B cell (primary cell): ENCODE data around the gene ZNF143. TPM values are rescaled to one million over a fixed set of nuclear protein-coding genes. Genes with fewer than 3 reads are reported as not detected.

Experiments used
- ATAC-seq: fragments of 200-7000 bp; cut with Tn5 transposase; one replicate; pipeline ENCODE4 v1.10.0; 2021; ENCODE audit warnings: low read depth, mild to moderate bottlenecking, moderate number of reproducible peaks, moderate library complexity
- CTCF ChIA-PET: fragments of 350-600 bp; sonication (Branson Sonifier 250); formaldehyde crosslinking; loops from one replicate; lab custom pipeline; 2021; ENCODE audit warnings: antibody characterized with exemption, inconsistent platforms; lab: Charles Lee
- POLR2A ChIA-PET: fragments of 350-600 bp; sonication (Branson Sonifier 250); formaldehyde crosslinking; loops from one replicate; lab custom pipeline; 2021; ENCODE audit warnings: antibody characterized with exemption; lab: Charles Lee
- DNase-seq: peaks from one replicate; pipeline ENCODE4 v3.0.0; 2013
- H2AFZ ChIP-seq: 2 replicates; pipeline ENCODE4 v1.6.1; 2012; ENCODE audit warnings: mild to moderate bottlenecking, low read depth, low read length; ENCODE audit not compliant: insufficient read depth, poor library complexity, severe bottlenecking
- H3K27ac ChIP-seq, 2 donors: 1 replicate in 1 of 2; 2 replicates in 1 of 2; pipeline ENCODE4 v1.5.1; 2012 to 2013; ENCODE audit warnings: low read length in 2 of 2, mild to moderate bottlenecking in 2 of 2, moderate library complexity in 1 of 2
- H3K27me3 ChIP-seq, 4 experiments: fragments of 200-600 bp in 1 of 4; sonication (generic) in 1 of 4; replicated peaks in 1 of 4; 1 replicate in 2 of 4; 2 replicates in 2 of 4; pipeline versions ENCODE4 v1.6.1 to v1.7.0; 2013 to 2016; ENCODE audit warnings: low read length in 3 of 4, mild to moderate bottlenecking in 2 of 4, mixed read lengths in 1 of 4, moderate library complexity in 1 of 4; ENCODE audit not compliant: insufficient read depth in 4 of 4, control insufficient read depth in 3 of 4; ENCODE audit errors: control extremely low read depth in 1 of 4
- H3K36me3 ChIP-seq, 2 experiments: replicated peaks in 1 of 2; 1 replicate in 1 of 2; 2 replicates in 1 of 2; pipeline versions ENCODE4 v1.6.1 to v1.7.1; 2013; ENCODE audit warnings: low read length in 1 of 2; ENCODE audit not compliant: insufficient read depth in 2 of 2, control insufficient read depth in 1 of 2; ENCODE audit errors: control extremely low read depth in 1 of 2, extremely low read depth in 1 of 2
- H3K4me1 ChIP-seq, 2 donors: fragments of 200-600 bp in 1 of 2; sonication (generic) in 1 of 2; 1 replicate in 1 of 2; 2 replicates in 1 of 2; pipeline versions ENCODE4 v1.5.1 to v1.6.1; 2013 to 2017; ENCODE audit warnings: low read length in 2 of 2; ENCODE audit not compliant: control insufficient read depth in 2 of 2, insufficient read depth in 2 of 2
- H3K4me2 ChIP-seq: replicated peaks from 2 replicates; pipeline ENCODE3; 2012; ENCODE audit warnings: mild to moderate bottlenecking, low read depth, low read length; ENCODE audit not compliant: poor library complexity, severe bottlenecking
- H3K4me3 ChIP-seq, 5 experiments: fragments of 200-600 bp in 1 of 5; sonication (generic) in 1 of 5; 1 replicate in 3 of 5; 2 replicates in 2 of 5; pipeline versions ENCODE4 v1.5.1 to v1.7.0; 2011 to 2016; ENCODE audit warnings: low read length in 4 of 5, mild to moderate bottlenecking in 4 of 5, low read depth in 2 of 5, control low read depth in 1 of 5, moderate library complexity in 1 of 5; ENCODE audit not compliant: insufficient read depth in 1 of 5; ENCODE audit errors: control extremely low read depth in 1 of 5, extremely low read depth in 1 of 5
- H3K79me2 ChIP-seq: fragments of 200-600 bp; sonication (generic); one replicate; pipeline ENCODE4 v1.6.0; 2016; ENCODE audit warnings: low read length; ENCODE audit not compliant: control insufficient read depth, insufficient read depth
- H3K9ac ChIP-seq: fragments of 200-600 bp; sonication (generic); 2 replicates; pipeline ENCODE4 v1.6.1; 2017; ENCODE audit warnings: mild to moderate bottlenecking, low read length, moderate library complexity
- H3K9me3 ChIP-seq, 3 donors: one replicate each; pipeline versions ENCODE4 v1.6.1 to v1.7.1; 2013; ENCODE audit warnings: low read length in 2 of 3; ENCODE audit not compliant: control insufficient read depth in 2 of 3, insufficient read depth in 1 of 3; ENCODE audit errors: control extremely low read depth in 1 of 3
- H4K20me1 ChIP-seq: 2 replicates; pipeline ENCODE4 v1.6.0; 2012; ENCODE audit warnings: mild to moderate bottlenecking, low read length; ENCODE audit not compliant: insufficient read depth, control insufficient read depth, poor library complexity, severe bottlenecking
- H3K27ac Mint-ChIP-seq: one replicate; pipeline ENCODE4 v1.8.0; 2021; ENCODE audit warnings: mixed read lengths
- H3K27me3 Mint-ChIP-seq: one replicate; pipeline ENCODE4 v1.8.0; 2021; ENCODE audit warnings: mixed read lengths
- H3K4me1 Mint-ChIP-seq: one replicate; pipeline ENCODE4 v1.8.0; 2021; ENCODE audit warnings: mixed read lengths
- H3K4me3 Mint-ChIP-seq: one replicate; pipeline ENCODE4 v1.8.0; 2021; ENCODE audit warnings: mixed read lengths
- H3K9me3 Mint-ChIP-seq: one replicate; pipeline ENCODE4 v1.8.0; 2022; ENCODE audit warnings: mixed read lengths; ENCODE audit not compliant: insufficient read depth
- CTCF ChIP-seq: fragments of 200-600 bp; IDR thresholded peaks from one replicate; pipeline ENCODE4 v1.8.0; 2022; ENCODE audit warnings: antibody characterized with exemption, mild to moderate bottlenecking
- EZH2 ChIP-seq: IDR thresholded peaks from 2 replicates; pipeline ENCODE4 v1.6.1; 2012; ENCODE audit warnings: borderline replicate concordance, low read depth, mild to moderate bottlenecking, moderate library complexity, low read length; ENCODE audit not compliant: insufficient read depth, poor library complexity, severe bottlenecking
- WGBS: methylation state at CpG from one replicate; pipeline ENCODE4 v1.1.5; 2013; ENCODE audit warnings: missing lambda C conversion rate; ENCODE audit not compliant: insufficient coverage; 5-methylcytosine and 5-hydroxymethylcytosine counted together
- intact Hi-C: fragments of 100-400 bp; cut with micrococcal nuclease; formaldehyde crosslinking; loops from one replicate; pipeline ENCODE4 v1.10.0; 2022
- polyA plus RNA-seq: library from polyadenylated mRNA; depleted of rRNA; stranded (reverse); fragments of >200 nt; gene quantifications from 2 replicates; pipeline ENCODE4 v1.2.3, GENCODE V29; 2012
- total RNA-seq, 2 donors: library from RNA; stranded (reverse); fragments of 120-200 nt in 1 of 2; gene quantifications; 1 replicate in 1 of 2; 2 replicates in 1 of 2; pipeline versions ENCODE4 v1.2.3 to v1.2.4, GENCODE V29; 2013 to 2022

ZNF143 gene
- total and polyA plus RNA-seq, 2 donors (not counting 1 experiment from before 2014, with no cell fraction given), result 35.7 to 54.9 TPM

DNA sequence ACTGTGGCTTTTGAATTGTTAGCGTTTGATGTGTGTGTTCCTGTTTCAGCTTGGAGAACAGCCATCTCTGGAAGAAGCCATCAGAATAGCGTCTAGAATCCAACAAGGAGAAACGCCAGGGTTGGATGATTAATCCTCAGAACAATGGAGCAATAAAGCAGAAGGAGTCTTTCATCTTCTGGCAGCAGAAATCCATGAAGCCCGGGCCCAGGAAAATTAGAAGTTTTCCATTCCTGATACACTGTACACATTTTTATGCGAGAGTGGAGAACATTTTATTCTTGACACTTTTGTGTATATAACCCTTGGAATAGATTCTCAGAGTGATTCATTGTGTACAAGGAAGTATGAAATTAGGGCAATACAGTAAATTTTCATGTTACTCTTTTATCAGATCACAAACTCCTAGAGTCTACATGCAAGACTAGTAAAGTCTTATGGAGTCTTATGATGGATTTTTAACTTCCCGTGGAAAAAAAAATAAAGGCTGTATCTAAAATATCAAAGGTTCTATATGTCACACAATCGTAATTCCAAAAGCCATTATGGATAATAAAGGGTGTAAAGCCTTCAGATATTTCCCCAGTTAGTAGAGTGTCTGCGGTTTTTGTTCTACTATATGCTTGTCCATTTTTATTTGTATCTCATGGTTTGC is 66.8 kb downstream of the ZNF143 start:
- no peak overlapping the region for H3K27ac Mint-ChIP-seq

GRCh38 chr11:9528136-9528501 is 67.3 kb downstream of the ZNF143 start:
- Histone ChIP-seq H4K20me1 (no peaks in the 10 kb centered on the region), H3K4me1 (no peaks in the 10 kb centered on the region), H3K27me3 (no peaks in the 10 kb centered on the region), H3K4me3 (no peak overlapping the region), H3K9ac (no peak overlapping the region), H3K4me2 (no peak overlapping the region), H3K9me3 (no peaks in the 10 kb centered on the region), H3K27ac (no peak overlapping the region), H3K79me2 (no peaks in the 10 kb centered on the region), H2AFZ (no peak overlapping the region), H3K36me3 (peaks cover 6 to 18% of the 10 kb centered on the region in 2 experiments)
- Mint-ChIP-seq H3K4me3 (no peak overlapping the region), H3K27ac (no peak overlapping the region), H3K27me3 (no peaks in the 10 kb centered on the region), H3K4me1 (no peaks in the 10 kb centered on the region), H3K9me3 (no peaks in the 10 kb centered on the region)
- no CpG with 5 or more reads among the region's 1 CpG for WGBS
- ChIA-PET CTCF (no interaction called here), POLR2A (no interaction called here)
- no peak for TF ChIP-seq CTCF
- TF ChIP-seq EZH2, result no peak
- no peak for ATAC-seq
- intact Hi-C loops, result no loop called here
- no peak for DNase-seq

More for the DNA sequence above, 66.8 kb downstream of the ZNF143 start:
- Histone ChIP-seq H3K4me3 (no peak overlapping the region), H4K20me1 (no peaks in the 10 kb centered on the region), H3K9ac (no peak overlapping the region), H3K4me2 (no peak overlapping the region), H3K9me3 (no peaks in the 10 kb centered on the region), H3K79me2 (no peaks in the 10 kb centered on the region), H3K27me3 (no peaks in the 10 kb centered on the region), H3K4me1 (no peaks in the 10 kb centered on the region), H2AFZ (no peak overlapping the region), H3K27ac (no peak overlapping the region), H3K36me3 (peaks cover 7 to 18% of the 10 kb centered on the region in 2 experiments)
- no peaks in the 10 kb centered on the region for H3K9me3 Mint-ChIP-seq
- TF ChIP-seq EZH2 (no peak), CTCF (no peak)
- H3K27me3 Mint-ChIP-seq, result no peaks in the 10 kb centered on the region
- H3K4me3 Mint-ChIP-seq, result no peak overlapping the region
- intact Hi-C loops, result no loop called here
- ATAC-seq (no peak), DNase-seq (no peak)
- H3K4me1 Mint-ChIP-seq, result no peaks in the 10 kb centered on the region
- ChIA-PET POLR2A (no interaction called here), CTCF (no interaction called here)
- WGBS, result 54% methylated on average over 2 of the region's 8 CpGs
